DOHH2 (cell line): ENCODE results near the gene GATB.

Experiments
- EZH2phosphoT487 ChIP-seq: fragments of 200-600 bp; sonication (generic); IDR thresholded peaks from 2 replicates; pipeline ENCODE4 v1.6.1; 2017; ENCODE audit warnings: borderline replicate concordance, mild to moderate bottlenecking, antibody characterized with exemption, low read length, moderate library complexity, mixed read lengths
- TF ChIP-seq, protein P1 (sequence below): fragments of 200-600 bp; sonication (generic); IDR thresholded peaks from one replicate; pipeline ENCODE4 v1.5.1; 2014; ENCODE audit warnings: antibody characterized with exemption, mild to moderate bottlenecking, low read depth, low read length; ENCODE audit not compliant: poor library complexity, severe bottlenecking

DNA sequence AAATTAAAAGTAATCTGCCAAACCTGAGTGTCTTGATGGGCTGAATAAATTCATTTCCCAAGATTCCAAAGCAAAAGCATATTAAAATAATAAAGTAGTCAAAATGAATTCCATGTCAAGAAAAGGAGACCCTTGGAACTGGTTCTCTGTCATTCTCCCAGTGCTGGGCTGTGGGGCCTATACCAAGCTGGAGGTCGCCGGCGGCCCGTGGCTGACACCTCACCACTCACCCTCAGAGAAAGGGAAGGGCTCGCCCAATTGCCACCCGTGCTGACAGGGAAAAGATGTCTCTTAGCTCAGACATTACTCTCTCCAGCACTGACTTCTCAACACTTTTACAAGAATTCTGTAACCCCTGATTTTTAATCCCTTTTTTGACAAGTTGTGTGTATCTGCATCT is 51.7 kb downstream of the GATB start:
- TF ChIP-seq, protein P1, sequence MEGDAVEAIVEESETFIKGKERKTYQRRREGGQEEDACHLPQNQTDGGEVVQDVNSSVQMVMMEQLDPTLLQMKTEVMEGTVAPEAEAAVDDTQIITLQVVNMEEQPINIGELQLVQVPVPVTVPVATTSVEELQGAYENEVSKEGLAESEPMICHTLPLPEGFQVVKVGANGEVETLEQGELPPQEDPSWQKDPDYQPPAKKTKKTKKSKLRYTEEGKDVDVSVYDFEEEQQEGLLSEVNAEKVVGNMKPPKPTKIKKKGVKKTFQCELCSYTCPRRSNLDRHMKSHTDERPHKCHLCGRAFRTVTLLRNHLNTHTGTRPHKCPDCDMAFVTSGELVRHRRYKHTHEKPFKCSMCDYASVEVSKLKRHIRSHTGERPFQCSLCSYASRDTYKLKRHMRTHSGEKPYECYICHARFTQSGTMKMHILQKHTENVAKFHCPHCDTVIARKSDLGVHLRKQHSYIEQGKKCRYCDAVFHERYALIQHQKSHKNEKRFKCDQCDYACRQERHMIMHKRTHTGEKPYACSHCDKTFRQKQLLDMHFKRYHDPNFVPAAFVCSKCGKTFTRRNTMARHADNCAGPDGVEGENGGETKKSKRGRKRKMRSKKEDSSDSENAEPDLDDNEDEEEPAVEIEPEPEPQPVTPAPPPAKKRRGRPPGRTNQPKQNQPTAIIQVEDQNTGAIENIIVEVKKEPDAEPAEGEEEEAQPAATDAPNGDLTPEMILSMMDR = no peak
- TF ChIP-seq EZH2phosphoT487 = no peak
